ENCODE measurements around the gene HTATSF1. TPM values are rescaled to one million over a fixed set of nuclear protein-coding genes. Genes with fewer than 3 reads are reported as not detected.

Gene HTATSF1
- total RNA-seq, 1 experiment from 2014 or later = 74.7 TPM

DNA sequence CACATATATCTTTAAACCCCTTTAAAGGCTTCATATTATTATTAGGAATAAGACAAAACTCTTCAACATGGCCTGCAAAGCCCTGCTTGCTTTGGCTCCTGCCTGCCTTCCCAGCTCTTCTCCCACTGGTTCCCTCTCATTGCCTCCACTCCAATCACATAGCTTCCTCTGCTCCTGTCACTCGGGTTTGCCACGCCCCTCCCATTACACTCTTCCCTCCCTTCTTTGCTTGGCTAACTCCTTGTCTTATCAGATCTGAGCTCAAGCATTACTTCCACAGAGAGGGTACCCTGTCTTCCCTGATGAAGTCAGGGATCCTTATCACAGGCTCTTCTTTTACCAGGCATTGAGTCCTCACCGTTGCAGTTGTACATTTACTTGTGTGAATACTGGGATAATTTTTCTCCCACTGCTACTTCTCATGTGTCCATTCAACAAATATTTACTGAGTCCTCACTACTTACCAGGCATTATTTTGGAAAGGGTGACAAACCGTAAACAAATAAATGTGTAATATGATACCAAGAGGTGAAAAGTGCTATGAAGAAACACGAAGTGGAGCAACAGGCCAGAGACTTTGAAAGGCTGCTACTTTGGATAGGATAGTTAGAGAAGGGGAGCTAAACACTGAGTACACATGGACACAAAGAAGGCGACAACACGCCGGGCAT is 31.4 kb downstream of the HTATSF1 start:
- Histone ChIP-seq H3K36me3 (ENCODE audit: low read depth, low read length) (no peaks in the 10 kb centered on the region), H3K9me3 (ENCODE audit: low read length) (no peaks in the 10 kb centered on the region), H3K4me3 (ENCODE audit: low read length) (no peak overlapping the region), H3K4me1 (ENCODE audit: insufficient read depth, low read length) (peaks cover 46% of the 10 kb centered on the region), H3K4me2 (ENCODE audit: low read length) (peak overlapping the region; percentile 35; the same call in 1 of the 2 replicates), H3F3A (ENCODE audit: low read length, unreplicated experiment) (no peaks in the 10 kb centered on the region), H3K9me2 (replicated peaks; ENCODE audit: low read length) (no peaks in the 10 kb centered on the region), H3K9ac (ENCODE audit: low read length) (no peak overlapping the region), H3K27me3 (ENCODE audit: low read length) (no peaks in the 10 kb centered on the region), H2AFZ (ENCODE audit: low read length) (peak overlapping the region; percentile 41; the same call in 1 of the 2 replicates), H3K27ac (ENCODE audit: low read length) (peak overlapping the region; percentile 53), H3K79me2 (ENCODE audit: low read length) (no peaks in the 10 kb centered on the region), H4K20me1 (ENCODE audit: low read length) (no peaks in the 10 kb centered on the region)
- no peak for TF ChIP-seq EZH2phosphoT487 (IDR thresholded peaks at IDR 0.05; ENCODE audit: borderline replicate concordance, low read length)
- TF ChIP-seq, protein P1, sequence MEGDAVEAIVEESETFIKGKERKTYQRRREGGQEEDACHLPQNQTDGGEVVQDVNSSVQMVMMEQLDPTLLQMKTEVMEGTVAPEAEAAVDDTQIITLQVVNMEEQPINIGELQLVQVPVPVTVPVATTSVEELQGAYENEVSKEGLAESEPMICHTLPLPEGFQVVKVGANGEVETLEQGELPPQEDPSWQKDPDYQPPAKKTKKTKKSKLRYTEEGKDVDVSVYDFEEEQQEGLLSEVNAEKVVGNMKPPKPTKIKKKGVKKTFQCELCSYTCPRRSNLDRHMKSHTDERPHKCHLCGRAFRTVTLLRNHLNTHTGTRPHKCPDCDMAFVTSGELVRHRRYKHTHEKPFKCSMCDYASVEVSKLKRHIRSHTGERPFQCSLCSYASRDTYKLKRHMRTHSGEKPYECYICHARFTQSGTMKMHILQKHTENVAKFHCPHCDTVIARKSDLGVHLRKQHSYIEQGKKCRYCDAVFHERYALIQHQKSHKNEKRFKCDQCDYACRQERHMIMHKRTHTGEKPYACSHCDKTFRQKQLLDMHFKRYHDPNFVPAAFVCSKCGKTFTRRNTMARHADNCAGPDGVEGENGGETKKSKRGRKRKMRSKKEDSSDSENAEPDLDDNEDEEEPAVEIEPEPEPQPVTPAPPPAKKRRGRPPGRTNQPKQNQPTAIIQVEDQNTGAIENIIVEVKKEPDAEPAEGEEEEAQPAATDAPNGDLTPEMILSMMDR (conservative IDR thresholded peaks at IDR 0.05; ENCODE audit: low read depth, low read length) = no peak
- BruUV-seq (replicated peaks) = no TSS peak
- ChIA-PET POLR2A (ENCODE audit: unreplicated experiment) (no interaction called here), CTCF (no interaction called here)
- ATAC-seq = peak; percentile 34
- intact Hi-C loops (cut with micrococcal nuclease) = no loop called here
- peak; percentile 52 for DNase-seq

GRCh38 chrX:136529795-136530194 is 32.4 kb downstream of the HTATSF1 start:
- Histone ChIP-seq H3K9me2 (replicated peaks; ENCODE audit: low read length) (no peaks in the 10 kb centered on the region), H3K27ac (ENCODE audit: low read length) (no peak overlapping the region), H3K27me3 (ENCODE audit: low read length) (no peaks in the 10 kb centered on the region), H3K4me2 (ENCODE audit: low read length) (no peak overlapping the region), H3K4me1 (ENCODE audit: insufficient read depth, low read length) (peaks cover 44% of the 10 kb centered on the region), H3K36me3 (ENCODE audit: low read depth, low read length) (no peaks in the 10 kb centered on the region), H4K20me1 (ENCODE audit: low read length) (no peaks in the 10 kb centered on the region), H3K79me2 (ENCODE audit: low read length) (no peaks in the 10 kb centered on the region), H3K9me3 (ENCODE audit: low read length) (no peaks in the 10 kb centered on the region), H3K4me3 (ENCODE audit: low read length) (no peak overlapping the region), H2AFZ (ENCODE audit: low read length) (no peak overlapping the region), H3K9ac (ENCODE audit: low read length) (no peak overlapping the region), H3F3A (ENCODE audit: low read length, unreplicated experiment) (no peaks in the 10 kb centered on the region)
- DNase-seq = no peak
- POLR2A ChIA-PET (ENCODE audit: unreplicated experiment) = no interaction called here
- TF ChIP-seq EZH2phosphoT487 (IDR thresholded peaks at IDR 0.05; ENCODE audit: borderline replicate concordance, low read length) = no peak
- no peak for TF ChIP-seq EZH2 (IDR thresholded peaks at IDR 0.05; ENCODE audit: low read length, unreplicated experiment)
- TF ChIP-seq, protein P1 (conservative IDR thresholded peaks at IDR 0.05; ENCODE audit: low read depth, low read length) = no peak
- CTCF ChIA-PET = no interaction called here
- intact Hi-C loops (cut with micrococcal nuclease) = no loop called here
- no TSS peak for BruUV-seq (replicated peaks)
- no peak for ATAC-seq

DNA sequence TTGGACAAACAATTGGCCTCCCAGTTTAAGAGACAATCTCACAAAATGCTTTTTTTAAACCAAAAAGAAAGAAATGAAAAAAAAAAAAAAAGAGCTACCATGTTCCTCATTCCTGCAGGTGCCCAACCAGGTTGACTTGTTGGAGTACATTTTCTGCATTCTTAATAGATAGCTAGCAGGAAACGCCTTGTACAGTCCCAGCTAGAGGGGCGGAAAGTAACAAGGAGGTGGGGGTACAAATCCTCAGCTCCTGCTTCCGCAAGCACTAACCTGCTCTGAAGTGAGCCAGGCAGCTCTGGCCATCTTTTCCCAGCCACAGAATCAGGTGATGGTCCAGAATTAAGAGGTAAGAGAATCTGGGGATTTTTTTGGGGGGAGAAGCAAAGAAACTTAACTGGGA is 34.6 kb downstream of the HTATSF1 start, which contains the start of gene VGLL1:
TSS of gene VGLL1 (plus strand) at position 265 of the 400 bp plus-strand sequence. CDS start 3,806 bp downstream, outside the sequence.
- H3K79me2 ChIP-seq (ENCODE audit: low read length) = no peaks in the 10 kb centered on the region
- H3K27me3 ChIP-seq (ENCODE audit: low read length) = no peaks in the 10 kb centered on the region
- H3F3A ChIP-seq (ENCODE audit: low read length, unreplicated experiment) = no peaks in the 10 kb centered on the region
- ChIA-PET POLR2A (ENCODE audit: unreplicated experiment) (interaction anchor here (0.6 kb wide), 1 partner anchor 17 kb away, joined by 11 read pairs; no protein-coding TSS in a partner anchor), CTCF (no interaction called here)
- intact Hi-C loops (cut with micrococcal nuclease) = no loop called here
- no peak for ATAC-seq
- no peak for TF ChIP-seq EZH2phosphoT487 (IDR thresholded peaks at IDR 0.05; ENCODE audit: borderline replicate concordance, low read length)
- TF ChIP-seq, protein P1 (conservative IDR thresholded peaks at IDR 0.05; ENCODE audit: low read depth, low read length) = no peak
- TF ChIP-seq EZH2 (IDR thresholded peaks at IDR 0.05; ENCODE audit: low read length, unreplicated experiment) = no peak
- H3K27ac ChIP-seq (ENCODE audit: low read length) = no peak within 1 kb of the TSS
- no peaks in the 10 kb centered on the region for H4K20me1 ChIP-seq (ENCODE audit: low read length)
- peaks cover 23% of the 10 kb centered on the region for H3K4me1 ChIP-seq (ENCODE audit: insufficient read depth, low read length)
- H3K4me2 ChIP-seq (ENCODE audit: low read length) = 0 out of 2 replicates have a peak within 1 kb of the TSS, but pooled peaks have one; percentile 28
- BruUV-seq (replicated peaks) = no TSS peak
- H2AFZ ChIP-seq (ENCODE audit: low read length) = no peak within 1 kb of the TSS
- H3K4me3 ChIP-seq (ENCODE audit: low read length) = no peak within 1 kb of the TSS
- no peaks in the 10 kb centered on the region for H3K36me3 ChIP-seq (ENCODE audit: low read depth, low read length)
- no peaks in the 10 kb centered on the region for H3K9me2 ChIP-seq (replicated peaks; ENCODE audit: low read length)
- DNase-seq = peak; percentile 32
- no peak within 1 kb of the TSS for H3K9ac ChIP-seq (ENCODE audit: low read length)
- no peaks in the 10 kb centered on the region for H3K9me3 ChIP-seq (ENCODE audit: low read length)

All from PC-3 (cell line).